GM21526 (cell line): ENCODE measurements around the gene SYCN.
"Not testable (repeated sequence)": the region's sequence is repeated elsewhere in the genome, so short reads cannot be mapped to it uniquely, and the experiment has no call there.

Experiments used
- ATAC-seq: cut with Tn5 transposase; IDR thresholded peaks from one replicate; pipeline ENCODE4 v1.9.1; 2021; ENCODE audit warnings: moderate library complexity; ENCODE audit not compliant: unreplicated experiment, low FRiP score

Gene SYCN

GRCh38 chr19:39230096-39230764 is 26.2 kb upstream of the SYCN start:
- no peak for ATAC-seq

- no peak for ATAC-seq
Measured at GRCh38 chr19:39224910-39225309, 20.8 kb upstream of the SYCN start.

- no peak for ATAC-seq
Measured at GRCh38 chr19:39223703-39224279, 19.7 kb upstream of the SYCN start.

- ATAC-seq, result not testable (repeated sequence)
Measured at GRCh38 chr19:39219108-39219507, 15.0 kb upstream of the SYCN start.

- no peak for ATAC-seq
Measured at GRCh38 chr19:39218230-39219007, 14.4 kb upstream of the SYCN start.

- no peak for ATAC-seq
Measured at GRCh38 chr19:39217094-39217493, 13.0 kb upstream of the SYCN start.

GRCh38 chr19:39215323-39215722 is 11.3 kb upstream of the SYCN start:
- ATAC-seq, result not testable (repeated sequence)

GRCh38 chr19:39212375-39212742 is 8.3 kb upstream of the SYCN start:
- ATAC-seq, result no peak

- no peak for ATAC-seq
Measured at GRCh38 chr19:39211731-39212374, 7.8 kb upstream of the SYCN start.

- ATAC-seq, result no peak
Measured at GRCh38 chr19:39209196-39209595, 5.1 kb upstream of the SYCN start.

- ATAC-seq, result no peak
Measured at GRCh38 chr19:39208175-39208795, 4.2 kb upstream of the SYCN start.

- ATAC-seq, result no peak
Measured at GRCh38 chr19:39207293-39207836, 3.3 kb upstream of the SYCN start.

- no peak for ATAC-seq
Measured at GRCh38 chr19:39206122-39206521, 2.1 kb upstream of the SYCN start.

GRCh38 chr19:39205449-39205764 is 1.3 kb upstream of the SYCN start:
- ATAC-seq, result no peak

GRCh38 chr19:39202998-39203355 is 1.1 kb downstream of the SYCN start:
- ATAC-seq, result no peak

GRCh38 chr19:39200803-39201115 is 3.3 kb downstream of the SYCN start:
- ATAC-seq, result no peak

GRCh38 chr19:39200066-39200802 is 3.8 kb downstream of the SYCN start:
- ATAC-seq, result no peak

GRCh38 chr19:39199025-39199424 is 5.0 kb downstream of the SYCN start:
- ATAC-seq, result no peak

- ATAC-seq, result no peak
Measured at GRCh38 chr19:39197808-39198207, 6.3 kb downstream of the SYCN start.

GRCh38 chr19:39196860-39197562 is 7.1 kb downstream of the SYCN start, which contains the start of gene NCCRP1:
Gene NCCRP1, plus strand, starts transcription at chr19:39196964. Its CDS starts 19 bp downstream, at chr19:39196983.
- ATAC-seq, result no peak
